Endodermal cell (in vitro differentiated cells): ENCODE data around the gene SLC35A2. TPM values are rescaled to one million over a fixed set of nuclear protein-coding genes. Genes with fewer than 3 reads are reported as not detected.
A peak's percentile ranks its signal among the peaks of the same experiment; 100 is the strongest.

Experiments
- DNase-seq: peaks from one replicate; pipeline ENCODE4 v3.0.0-alpha.2; 2017
- H3K27ac ChIP-seq: 2 replicates; pipeline ENCODE4 v1.5.1; 2013; ENCODE audit warnings: mild to moderate bottlenecking, low read depth, low read length, moderate library complexity
- H3K27me3 ChIP-seq: 2 replicates; pipeline ENCODE4 v1.6.1; 2013; ENCODE audit warnings: mild to moderate bottlenecking, low read length, moderate library complexity; ENCODE audit not compliant: insufficient read depth, control insufficient read depth, poor library complexity, severe bottlenecking
- H3K36me3 ChIP-seq: 2 replicates; pipeline ENCODE4 v1.7.0; 2013; ENCODE audit warnings: mild to moderate bottlenecking, low read length, moderate library complexity; ENCODE audit not compliant: control insufficient read depth, insufficient read depth
- H3K4me1 ChIP-seq: one replicate; pipeline ENCODE4 v1.7.0; 2013; ENCODE audit warnings: low read length; ENCODE audit not compliant: control insufficient read depth, insufficient read depth
- H3K4me3 ChIP-seq: 2 replicates; pipeline ENCODE4 v1.5.1; 2013; ENCODE audit warnings: mild to moderate bottlenecking, low read length, moderate library complexity
- H3K9ac ChIP-seq: 2 replicates; pipeline ENCODE4 v1.6.1; 2013; ENCODE audit warnings: mild to moderate bottlenecking, low read length, moderate library complexity; ENCODE audit not compliant: poor library complexity, severe bottlenecking; ENCODE audit errors: extremely low read depth
- H3K9me3 ChIP-seq: 2 replicates; pipeline ENCODE4 v1.6.1; 2013; ENCODE audit warnings: mild to moderate bottlenecking, low read length, moderate library complexity; ENCODE audit not compliant: control insufficient read depth
- H3K27ac Mint-ChIP-seq: 2 replicates; pipeline ENCODE4 v1.8.0; 2020; ENCODE audit warnings: mixed read lengths
- H3K27me3 Mint-ChIP-seq: 2 replicates; pipeline ENCODE4 v1.8.0; 2021; ENCODE audit warnings: mild to moderate bottlenecking, mixed read lengths; ENCODE audit not compliant: insufficient read depth
- H3K36me3 Mint-ChIP-seq: 2 replicates; pipeline ENCODE4 v1.8.0; 2020; ENCODE audit warnings: low read depth, mixed read lengths
- H3K4me1 Mint-ChIP-seq: 2 replicates; pipeline ENCODE4 v1.8.0; 2020; ENCODE audit warnings: mixed read lengths
- H3K4me3 Mint-ChIP-seq: 2 replicates; pipeline ENCODE4 v1.8.0; 2020; ENCODE audit warnings: mild to moderate bottlenecking, moderate library complexity, mixed read lengths
- H3K9me3 Mint-ChIP-seq: 2 replicates; pipeline ENCODE4 v1.8.0; 2020; ENCODE audit warnings: mild to moderate bottlenecking, mixed read lengths
- WGBS, 2 experiments: methylation state at CpG; one replicate each; pipeline versions ENCODE4 v1.1.5 to v1.1.7; 2013; ENCODE audit warnings: missing lambda C conversion rate in 2 of 2, mixed read lengths in 1 of 2; ENCODE audit not compliant: insufficient coverage in 1 of 2, insufficient read length in 1 of 2; 5-methylcytosine and 5-hydroxymethylcytosine counted together
- total RNA-seq, 2 donors: library from RNA; stranded (reverse); fragmentation: NEBNext Ultra II Directional in 1 of 2; extraction: Animal tissue kit (Norgen Biotek cat#: 25700) in 1 of 2; gene quantifications; 2 replicates in 1 of 2; 3 replicates in 1 of 2; pipeline ENCODE4 v1.2.1, GENCODE V29; 2021
- TF ChIP-seq, protein P1 (sequence below): fragments of 200-600 bp; sonication (generic); conservative IDR thresholded peaks from 2 replicates; pipeline ENCODE4 v1.5.0; 2021; ENCODE audit warnings: antibody characterized with exemption, mild to moderate bottlenecking

The SLC35A2 gene
- total RNA-seq, 2 donors from 2014 or later, result 22.8 to 24.7 TPM

DNA sequence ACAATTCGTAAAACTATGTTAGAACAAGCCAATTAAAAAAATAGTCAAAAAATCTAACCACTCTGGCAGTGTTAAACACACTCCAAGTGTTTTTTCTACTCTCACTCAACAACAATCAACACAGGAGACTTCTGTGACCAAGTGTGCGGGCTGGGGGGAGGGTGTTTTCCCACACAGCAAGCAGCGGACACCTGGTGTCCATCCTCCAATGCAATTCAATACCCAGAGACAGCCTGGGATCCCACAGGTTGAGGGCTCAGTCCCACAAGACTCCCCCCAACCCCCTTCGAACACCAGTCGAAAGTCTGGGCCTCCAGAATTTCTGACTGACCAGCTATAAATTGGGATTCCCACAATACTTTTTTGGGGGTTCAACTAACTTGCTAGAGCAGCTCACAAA is 15.7 kb upstream of the SLC35A2 start:
- Histone ChIP-seq H3K27me3 (no peaks in the 10 kb centered on the region), H3K9me3 (no peaks in the 10 kb centered on the region), H3K9ac (no peak overlapping the region), H3K4me1 (no peaks in the 10 kb centered on the region), H3K4me3 (peak overlapping the region; percentile 17), H3K27ac (no peak overlapping the region), H3K36me3 (peaks cover 22% of the 10 kb centered on the region)
- Mint-ChIP-seq H3K27me3 (no peaks in the 10 kb centered on the region), H3K9me3 (peaks cover 58% of the 10 kb centered on the region), H3K4me3 (peak overlapping the region; percentile 45), H3K4me1 (peaks cover 25% of the 10 kb centered on the region), H3K27ac (peak overlapping the region; percentile 92), H3K36me3 (peaks cover 48% of the 10 kb centered on the region)
- 37% methylated on average over 4 of the region's 5 CpGs; no CpG with 5 or more reads in 1 of the 2 experiments for WGBS, 2 experiments
- TF ChIP-seq, protein P1, sequence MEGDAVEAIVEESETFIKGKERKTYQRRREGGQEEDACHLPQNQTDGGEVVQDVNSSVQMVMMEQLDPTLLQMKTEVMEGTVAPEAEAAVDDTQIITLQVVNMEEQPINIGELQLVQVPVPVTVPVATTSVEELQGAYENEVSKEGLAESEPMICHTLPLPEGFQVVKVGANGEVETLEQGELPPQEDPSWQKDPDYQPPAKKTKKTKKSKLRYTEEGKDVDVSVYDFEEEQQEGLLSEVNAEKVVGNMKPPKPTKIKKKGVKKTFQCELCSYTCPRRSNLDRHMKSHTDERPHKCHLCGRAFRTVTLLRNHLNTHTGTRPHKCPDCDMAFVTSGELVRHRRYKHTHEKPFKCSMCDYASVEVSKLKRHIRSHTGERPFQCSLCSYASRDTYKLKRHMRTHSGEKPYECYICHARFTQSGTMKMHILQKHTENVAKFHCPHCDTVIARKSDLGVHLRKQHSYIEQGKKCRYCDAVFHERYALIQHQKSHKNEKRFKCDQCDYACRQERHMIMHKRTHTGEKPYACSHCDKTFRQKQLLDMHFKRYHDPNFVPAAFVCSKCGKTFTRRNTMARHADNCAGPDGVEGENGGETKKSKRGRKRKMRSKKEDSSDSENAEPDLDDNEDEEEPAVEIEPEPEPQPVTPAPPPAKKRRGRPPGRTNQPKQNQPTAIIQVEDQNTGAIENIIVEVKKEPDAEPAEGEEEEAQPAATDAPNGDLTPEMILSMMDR, result no peak
- DNase-seq, result peak; percentile 80

DNA sequence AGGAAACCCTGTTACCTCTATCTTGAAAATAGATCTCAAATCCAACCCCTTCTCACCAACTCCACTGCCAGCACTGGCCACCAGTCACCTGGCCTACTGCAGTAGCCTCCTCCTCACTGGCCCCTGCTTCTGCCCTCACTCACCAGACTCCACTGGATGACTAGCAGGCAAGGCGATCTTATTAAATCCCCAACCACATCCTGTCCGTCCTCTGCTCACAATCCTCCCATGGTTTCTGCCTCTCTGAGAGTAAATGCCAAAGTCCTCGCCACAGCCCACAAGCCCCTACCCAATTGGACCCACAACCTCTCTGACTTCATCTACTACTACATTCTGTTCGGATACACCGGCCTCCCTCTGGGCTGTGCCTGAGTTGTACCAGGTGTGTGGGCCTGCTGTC is 12.8 kb upstream of the SLC35A2 start:
- H3K27ac Mint-ChIP-seq, result peak overlapping the region; percentile 8

DNA sequence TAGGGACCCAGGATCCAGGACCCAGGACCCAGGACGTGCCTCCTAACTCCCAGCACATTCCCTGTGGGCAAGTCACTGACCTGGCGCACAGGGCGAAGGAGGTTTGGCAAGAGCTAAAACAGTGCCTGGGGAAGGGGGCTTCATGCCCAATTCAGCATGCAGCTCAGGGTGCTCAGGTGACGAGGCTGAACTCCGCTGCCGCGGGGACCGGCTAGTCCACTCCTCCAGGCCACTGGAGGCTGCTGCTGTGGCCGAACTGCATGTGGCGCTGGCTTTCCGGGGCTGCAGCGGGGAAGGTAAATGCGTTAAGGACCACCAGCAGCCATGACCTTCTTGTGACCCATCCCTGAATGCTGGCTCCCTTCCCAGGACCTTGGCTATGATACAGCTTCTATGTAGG is 12.3 kb upstream of the SLC35A2 start:
- no peak overlapping the region for H3K9ac ChIP-seq
- no peak overlapping the region for H3K4me3 ChIP-seq
- no peak overlapping the region for H3K27ac ChIP-seq
- Mint-ChIP-seq H3K4me1 (peaks cover 40% of the 10 kb centered on the region), H3K27ac (peak overlapping the region; percentile 8), H3K4me3 (no peak overlapping the region), H3K36me3 (peaks cover 34% of the 10 kb centered on the region), H3K27me3 (no peaks in the 10 kb centered on the region), H3K9me3 (peaks cover 62% of the 10 kb centered on the region)
- no peaks in the 10 kb centered on the region for H3K27me3 ChIP-seq
- H3K9me3 ChIP-seq, result no peaks in the 10 kb centered on the region
- 98 to 100% methylated on average over 1 to 13 of the region's 13 CpGs for WGBS, 2 experiments
- H3K4me1 ChIP-seq, result no peaks in the 10 kb centered on the region
- DNase-seq, result no peak
- peaks cover 14% of the 10 kb centered on the region for H3K36me3 ChIP-seq
- TF ChIP-seq, protein P1, result no peak

More for the DNA sequence above, 12.8 kb upstream of the SLC35A2 start:
- no peak for DNase-seq
- Histone ChIP-seq H3K9me3 (no peaks in the 10 kb centered on the region), H3K9ac (no peak overlapping the region), H3K27me3 (no peaks in the 10 kb centered on the region), H3K27ac (no peak overlapping the region), H3K36me3 (peaks cover 14% of the 10 kb centered on the region), H3K4me3 (no peak overlapping the region), H3K4me1 (no peaks in the 10 kb centered on the region)
- Mint-ChIP-seq H3K36me3 (peaks cover 35% of the 10 kb centered on the region), H3K9me3 (peaks cover 63% of the 10 kb centered on the region), H3K4me3 (no peak overlapping the region), H3K27me3 (no peaks in the 10 kb centered on the region), H3K4me1 (peaks cover 40% of the 10 kb centered on the region)
- TF ChIP-seq, protein P1, result no peak
- whole genome bisulfite sequencing, 2 experiments, result 90 to 100% methylated on average over 2 to 5 of the region's 5 CpGs
